Measurements from ENCODE around the gene FKBP8.

GRCh38 chr19:18489627-18490184, 53.7 kb downstream of the FKBP8 start:
- TF ChIP-seq GATA2 (IDR thresholded peaks at IDR 0.05; ENCODE audit: low read depth, low read length) (no peak), GATA3 (IDR thresholded peaks at IDR 0.05; ENCODE audit: low read depth, low read length) (no peak)
